HUDEP-2 (cell line): ENCODE results near the gene KLK2.

Source experiments
- DNase-seq, 76 experiments: peaks; one replicate each; lab custom pipeline; 2025; ENCODE audit not compliant: unreplicated experiment in 76 of 76; lab: John Stamatoyannopoulos, UW

Gene KLK2

DNA sequence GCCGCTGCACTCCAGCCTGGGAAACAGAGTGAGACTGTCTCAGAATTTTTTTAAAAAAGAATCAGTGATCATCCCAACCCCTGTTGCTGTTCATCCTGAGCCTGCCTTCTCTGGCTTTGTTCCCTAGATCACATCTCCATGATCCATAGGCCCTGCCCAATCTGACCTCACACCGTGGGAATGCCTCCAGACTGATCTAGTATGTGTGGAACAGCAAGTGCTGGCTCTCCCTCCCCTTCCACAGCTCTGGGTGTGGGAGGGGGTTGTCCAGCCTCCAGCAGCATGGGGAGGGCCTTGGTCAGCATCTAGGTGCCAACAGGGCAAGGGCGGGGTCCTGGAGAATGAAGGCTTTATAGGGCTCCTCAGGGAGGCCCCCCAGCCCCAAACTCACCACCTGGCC is at the start of gene KLK2:
Gene KLK2, plus strand, starts transcription at position 384 of the 400 bp plus-strand sequence. CDS start 35 bp downstream, outside the sequence.
- no peak for DNase-seq

DNA sequence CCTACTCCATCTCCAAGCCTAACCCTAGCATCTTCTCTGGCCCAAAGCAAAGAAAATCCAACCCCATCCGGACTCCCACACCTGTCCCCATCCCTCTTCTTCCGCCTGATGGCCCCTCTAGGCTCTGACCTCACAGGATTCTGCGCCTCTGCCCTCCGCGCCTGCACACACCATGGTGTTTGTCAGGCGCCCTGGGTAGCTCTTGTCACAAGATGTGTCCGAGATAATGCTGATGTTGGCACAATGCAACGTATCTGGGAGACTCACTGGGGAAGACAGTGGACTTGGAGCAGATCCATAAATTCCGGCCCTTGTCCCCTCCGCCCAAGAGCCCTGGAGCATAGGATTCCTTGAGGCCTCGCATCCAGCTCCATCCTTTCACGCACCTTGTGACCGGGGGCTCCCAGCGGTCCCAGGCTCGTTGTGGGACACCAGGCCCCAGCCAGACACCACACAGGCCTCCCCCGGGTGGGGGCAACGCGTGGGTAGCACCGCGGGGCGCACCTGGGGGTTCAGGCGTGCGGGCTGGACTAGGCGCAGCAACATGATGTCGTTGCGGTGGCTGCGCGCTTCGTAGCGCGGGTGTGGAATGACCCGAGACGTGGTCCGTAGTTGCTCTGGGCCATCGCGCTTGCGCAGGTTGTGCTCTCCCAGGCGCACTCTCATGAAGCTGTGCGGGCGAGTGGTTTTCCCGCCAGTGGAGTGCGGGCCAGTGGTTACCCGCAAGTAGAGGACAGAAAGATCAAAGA is 46.6 kb upstream of the KLK2 start:
- DNase-seq, result no peak

GRCh38 chr19:50827476-50827875 is 45.8 kb upstream of the KLK2 start:
- DNase-seq, result no peak

GRCh38 chr19:50829801-50830200 is 43.4 kb upstream of the KLK2 start:
- no peak for DNase-seq

DNA sequence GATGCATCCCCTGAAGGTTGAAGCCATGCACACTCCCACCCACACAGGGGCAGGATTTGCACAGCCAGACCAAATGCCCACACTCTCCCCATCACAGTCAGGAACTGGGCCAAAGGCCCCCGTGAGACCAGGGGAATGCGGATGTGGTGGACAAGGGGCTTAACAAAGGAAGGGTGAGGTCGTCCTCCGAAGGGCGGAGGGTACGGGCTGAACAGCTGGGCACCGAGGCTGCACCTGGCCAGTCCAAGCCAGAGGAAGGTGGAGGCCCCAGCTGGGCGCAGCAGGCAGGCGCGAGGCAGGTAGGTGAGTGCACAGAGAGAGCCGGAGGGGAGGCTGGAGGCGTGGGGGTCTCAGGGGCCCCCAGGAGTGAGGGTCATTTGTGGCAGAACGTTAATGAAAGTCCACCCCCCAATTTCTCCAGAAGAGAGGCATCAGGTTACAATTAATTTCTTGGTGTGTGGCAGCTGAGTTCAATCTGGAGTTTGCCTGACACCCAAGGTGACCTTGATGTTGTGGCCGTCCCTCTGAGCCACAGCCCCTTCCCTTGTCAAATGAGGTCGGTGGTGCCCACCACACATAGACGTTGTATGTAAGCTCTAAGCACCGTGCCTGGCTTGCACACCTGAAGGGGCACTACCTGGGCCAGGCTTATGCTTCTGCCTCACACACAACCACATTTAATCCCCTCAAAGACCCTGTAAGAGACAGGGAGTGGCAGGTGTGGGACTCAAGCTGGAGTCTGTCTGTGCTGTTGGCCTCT is 42.8 kb upstream of the KLK2 start:
- no peak for DNase-seq

GRCh38 chr19:50831026-50831396 is 42.2 kb upstream of the KLK2 start:
- no peak for DNase-seq

GRCh38 chr19:50832666-50833065 is 40.6 kb upstream of the KLK2 start:
- DNase-seq, result no peak

DNA sequence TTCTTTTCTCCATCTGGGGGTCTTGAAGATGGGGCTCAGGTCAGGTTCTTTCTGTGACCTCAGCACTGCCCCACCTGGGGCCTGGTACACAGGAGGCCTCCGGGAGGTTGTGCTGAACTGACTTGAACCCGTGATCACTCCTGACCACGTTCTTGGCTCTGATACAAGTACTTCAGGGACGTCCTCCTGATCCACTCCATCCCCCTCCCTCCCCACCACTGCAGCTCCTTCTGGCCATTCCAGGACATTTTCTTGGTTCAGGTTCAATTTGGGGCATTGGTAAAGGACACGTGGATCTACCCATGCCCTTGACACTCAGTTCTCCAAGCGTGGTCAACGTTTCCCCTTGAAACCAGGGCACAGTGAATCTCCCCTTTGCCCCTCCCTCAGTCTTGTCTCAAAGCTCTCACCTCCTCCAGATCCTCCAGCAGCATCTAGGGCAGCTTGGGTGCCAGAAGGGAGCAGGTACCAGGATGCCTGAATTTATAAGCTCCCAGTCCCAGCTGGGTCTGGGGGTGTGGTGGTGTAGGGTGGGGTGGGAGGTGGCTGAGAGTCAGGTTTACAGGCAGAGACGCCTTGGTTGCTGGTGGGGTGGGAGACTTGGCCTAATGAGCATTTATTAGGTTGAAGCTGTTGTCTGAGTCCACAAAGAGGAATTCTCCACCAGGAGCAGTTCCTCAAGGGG is 40.0 kb upstream of the KLK2 start, which contains the start of gene KLK15:
Gene KLK15, minus strand, starts transcription at position 458 of the 685 bp plus-strand sequence. CDS start 2,082 bp downstream, outside the sequence.
- DNase-seq, result peak in 4 of 76 experiments; percentile 18 to 52 (median 28)

DNA sequence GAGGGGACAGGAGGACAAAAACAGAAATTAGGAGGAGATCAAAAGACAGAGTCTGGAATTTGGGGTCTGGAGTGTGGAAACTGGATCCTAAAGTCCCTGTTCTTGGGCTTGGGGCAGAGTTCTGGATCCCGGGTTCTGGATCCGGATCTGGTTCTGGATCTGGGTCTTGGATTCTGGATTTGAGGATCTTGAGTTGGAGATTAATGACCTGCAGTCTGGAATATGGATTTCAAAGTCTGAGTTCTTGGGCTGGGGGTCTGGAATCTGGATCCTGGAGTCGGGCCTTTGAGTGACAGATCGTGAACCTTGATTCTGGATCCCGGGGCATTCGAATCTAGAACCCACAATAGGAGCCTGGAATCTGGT is 39.5 kb upstream of the KLK2 start:
- DNase-seq, result no peak

- peak in 1 of 76 experiments; percentile 41 for DNase-seq
Observed at GRCh38 chr19:50835103-50835784, 38.0 kb upstream of the KLK2 start.

- peak in 65 of 76 experiments; percentile 22 to 83 (median 61) for DNase-seq
Observed at GRCh38 chr19:50835785-50836542, 37.3 kb upstream of the KLK2 start.

- no peak for DNase-seq
Observed at GRCh38 chr19:50836543-50837195, 36.6 kb upstream of the KLK2 start.

- no peak for DNase-seq
Observed at GRCh38 chr19:50837300-50837699, 35.9 kb upstream of the KLK2 start.

- DNase-seq, result no peak
Observed at GRCh38 chr19:50838239-50838638, 35.0 kb upstream of the KLK2 start.

- no peak for DNase-seq
Observed at GRCh38 chr19:50839712-50840655, 33.3 kb upstream of the KLK2 start.

- DNase-seq, result no peak
Observed at GRCh38 chr19:50842130-50842529, 31.1 kb upstream of the KLK2 start.

GRCh38 chr19:50843205-50843604 is 30.0 kb upstream of the KLK2 start:
- no peak for DNase-seq

GRCh38 chr19:50843701-50844221 is 29.5 kb upstream of the KLK2 start:
- no peak for DNase-seq
